ENCODE results near the gene MMEL1.

The MMEL1 gene

GRCh38 chr1:2646837-2647236 lies 14.0 kb upstream of the MMEL1 start:
- POLR2A ChIA-PET: no interaction called here
- CTCF ChIA-PET: no interaction called here
- peaks cover 3% of the 10 kb centered on the region for H3K4me1 ChIP-seq (ENCODE audit: control insufficient read depth, insufficient read depth, low read length)
- TF ChIP-seq PATZ1 (tag by site-specific recombination; IDR thresholded peaks at IDR 0.05) (no peak), ZNF558 (tag by site-specific recombination; IDR thresholded peaks at IDR 0.05) (peak; percentile 90), KLF17 (tag by site-specific recombination; IDR thresholded peaks at IDR 0.05) (no peak), TRIM28 (IDR thresholded peaks at IDR 0.05; ENCODE audit: borderline replicate concordance, low read length) (peak; percentile 99), SALL2 (tag by site-specific recombination; IDR thresholded peaks at IDR 0.05; ENCODE audit: borderline replicate concordance) (no peak), ZNF184 (tag by site-specific recombination; IDR thresholded peaks at IDR 0.05) (peak; percentile 75), ZNF24 (tag by site-specific recombination; IDR thresholded peaks at IDR 0.05) (peak; percentile 92), ZNF280D (tag by site-specific recombination; IDR thresholded peaks at IDR 0.05) (peak; percentile 91), ZNF585B (tag by site-specific recombination; IDR thresholded peaks at IDR 0.05) (peak; percentile 51), ZNF610 (tag by site-specific recombination; IDR thresholded peaks at IDR 0.05; ENCODE audit: borderline replicate concordance) (peak; percentile 53; the same call in 1 of the 2 replicates), ZSCAN23 (tag by site-specific recombination; IDR thresholded peaks at IDR 0.05) (0 out of 2 replicates have a peak, but pooled peaks have one; percentile 43), SP7 (tag by site-specific recombination; IDR thresholded peaks at IDR 0.05) (peak; percentile 61), ZNF510 (tag by site-specific recombination; IDR thresholded peaks at IDR 0.05; ENCODE audit: insufficient replicate concordance) (no peak), ZNF626 (tag by site-specific recombination; IDR thresholded peaks at IDR 0.05) (peak; percentile 79; the same call in 1 of the 2 replicates), ZNF239 (tag by site-specific recombination; IDR thresholded peaks at IDR 0.05) (no peak), ZNF174 (tag by site-specific recombination; IDR thresholded peaks at IDR 0.05) (no peak), ZNF561 (tag by site-specific recombination; IDR thresholded peaks at IDR 0.05; ENCODE audit: borderline replicate concordance) (no peak), ZNF398 (tag by site-specific recombination; IDR thresholded peaks at IDR 0.05) (no peak), ZNF155 (tag by site-specific recombination; IDR thresholded peaks at IDR 0.05) (no peak), ZBTB44 (tag by site-specific recombination; IDR thresholded peaks at IDR 0.05) (no peak), ZNF324 (tag by site-specific recombination; IDR thresholded peaks at IDR 0.05) (0 out of 2 replicates have a peak, but pooled peaks have one; percentile 63), ZSCAN16 (tag by site-specific recombination; IDR thresholded peaks at IDR 0.05) (no peak), SP3 (tag by site-specific recombination; IDR thresholded peaks at IDR 0.05) (no peak), HOXC10 (CRISPR knock-in tag; IDR thresholded peaks at IDR 0.05) (no peak), ZNF639 (tag by site-specific recombination; IDR thresholded peaks at IDR 0.05) (peak; percentile 79), ZNF391 (tag by site-specific recombination; IDR thresholded peaks at IDR 0.05; ENCODE audit: borderline replicate concordance, low read depth) (peak; percentile 37; the same call in 1 of the 2 replicates), ZFP69B (tag by site-specific recombination; IDR thresholded peaks at IDR 0.05) (0 out of 2 replicates have a peak, but pooled peaks have one; percentile 48), ZNF121 (tag by site-specific recombination; IDR thresholded peaks at IDR 0.05) (no peak), ZIC2 (tag by site-specific recombination; IDR thresholded peaks at IDR 0.05) (no peak)

More at GRCh38 chr1:2646837-2647236, 14.0 kb upstream of the MMEL1 start:
- Histone ChIP-seq H3K4me3 (ENCODE audit: low read depth, low read length) (no peak overlapping the region), H3K36me3 (ENCODE audit: control insufficient read depth in 2 of 2, insufficient read depth in 1 of 2, low read length in 2 of 2) (no peaks in the 10 kb centered on the region), H3K27ac (ENCODE audit: extremely low read depth, low read depth, low read length) (no peak overlapping the region), H3K9me3 (ENCODE audit: control insufficient read depth, insufficient read depth, low read depth, low read length) (no peaks in the 10 kb centered on the region)
